GM23248 (cell line): ENCODE measurements around the gene CPED1. TPM values are rescaled to one million over a fixed set of nuclear protein-coding genes. Genes with fewer than 3 reads are reported as not detected.

ENCODE experiments used
- DNase-seq: peaks from one replicate; pipeline ENCODE4 v3.0.0-alpha.2; 2015
- H2AFZ ChIP-seq: fragments of 200-600 bp; sonication (generic); 2 replicates; pipeline ENCODE4 v1.6.1; 2016; ENCODE audit warnings: antibody characterized with exemption
- H3F3A ChIP-seq: fragments of 200-600 bp; sonication (generic); 2 replicates; pipeline ENCODE4 v1.6.1; 2016; ENCODE audit warnings: mild to moderate bottlenecking, antibody characterized with exemption, mixed run types; ENCODE audit not compliant: insufficient read depth
- H3K27ac ChIP-seq: fragments of 200-600 bp; sonication (generic); 2 replicates; pipeline ENCODE4 v1.5.1; 2016; ENCODE audit warnings: mild to moderate bottlenecking
- H3K27me3 ChIP-seq: fragments of 200-600 bp; sonication (generic); replicated peaks from 2 replicates; pipeline ENCODE4 v1.6.1; 2016; ENCODE audit warnings: mild to moderate bottlenecking; ENCODE audit not compliant: insufficient read depth
- H3K36me3 ChIP-seq: fragments of 200-600 bp; sonication (generic); 2 replicates; pipeline ENCODE4 v1.6.1; 2016; ENCODE audit warnings: low read depth, mild to moderate bottlenecking
- H3K4me1 ChIP-seq: fragments of 200-600 bp; sonication (generic); 2 replicates; pipeline ENCODE4 v1.6.1; 2016; ENCODE audit warnings: mild to moderate bottlenecking; ENCODE audit not compliant: insufficient read depth
- H3K4me2 ChIP-seq: fragments of 200-600 bp; sonication (generic); one replicate; pipeline ENCODE4 v1.6.1; 2016; ENCODE audit warnings: mild to moderate bottlenecking; ENCODE audit not compliant: unreplicated experiment
- H3K4me3 ChIP-seq: fragments of 200-600 bp; sonication (generic); 2 replicates; pipeline ENCODE4 v1.5.1; 2016; ENCODE audit warnings: mild to moderate bottlenecking
- H3K79me2 ChIP-seq: fragments of 200-600 bp; sonication (generic); 2 replicates; pipeline ENCODE4 v1.6.1; 2016; ENCODE audit warnings: mild to moderate bottlenecking; ENCODE audit not compliant: insufficient read depth
- H3K9ac ChIP-seq: fragments of 200-600 bp; sonication (generic); 2 replicates; pipeline ENCODE4 v1.6.1; 2016; ENCODE audit warnings: mild to moderate bottlenecking
- H3K9me2 ChIP-seq: fragments of 200-600 bp; sonication (generic); 2 replicates; pipeline ENCODE4 v1.6.1; 2016; ENCODE audit warnings: mixed run types, mild to moderate bottlenecking, moderate library complexity; ENCODE audit not compliant: insufficient read depth
- H3K9me3 ChIP-seq: fragments of 200-600 bp; sonication (generic); one replicate; pipeline ENCODE4 v1.6.1; 2017; ENCODE audit warnings: low read depth
- H4K20me1 ChIP-seq: fragments of 200-600 bp; sonication (generic); 2 replicates; pipeline ENCODE4 v1.6.0; 2016; ENCODE audit not compliant: insufficient read depth
- EZH2 ChIP-seq: fragments of 200-600 bp; sonication (generic); IDR thresholded peaks from 2 replicates; pipeline ENCODE4 v1.6.1; 2018; ENCODE audit warnings: antibody characterized with exemption, mild to moderate bottlenecking; ENCODE audit not compliant: insufficient read depth, poor library complexity, severe bottlenecking
- EZH2phosphoT487 ChIP-seq: fragments of 200-600 bp; sonication (generic); IDR thresholded peaks from 2 replicates; pipeline ENCODE4 v1.6.1; 2018; ENCODE audit warnings: antibody characterized with exemption, moderate library complexity, mild to moderate bottlenecking, low read depth; ENCODE audit not compliant: insufficient read depth
- WGBS, 2 experiments: methylation state at CpG; one replicate each; pipeline ENCODE4 v1.1.6; 2015 to 2017; ENCODE audit warnings: low lambda C conversion rate in 2 of 2, low coverage in 1 of 2; ENCODE audit errors: missing lambda C conversion rate in 2 of 2; 5-methylcytosine and 5-hydroxymethylcytosine counted together
- in situ Hi-C: fragments of 300-500 bp; cut with MboI; formaldehyde crosslinking; loops from 2 replicates; pipeline ENCODE4 v1.15.0; 2020
- polyA plus RNA-seq: library from polyadenylated mRNA; unstranded; fragments of >200 nt; fragmentation: Nextera tagmentation; extraction: Ambion mirVana; gene quantifications from 2 replicates; pipeline ENCODE4 v1.2.1, GENCODE V29; 2016
- total RNA-seq: library from RNA; depleted of rRNA; stranded (reverse); fragments of >200 nt; shearing (Covaris generic); gene quantifications from 2 replicates; pipeline ENCODE4 v1.2.3, GENCODE V29; 2014

CPED1 gene
- total and polyA plus RNA-seq, 2 experiments from 2014 or later: 12.4 to 20.2 TPM

DNA sequence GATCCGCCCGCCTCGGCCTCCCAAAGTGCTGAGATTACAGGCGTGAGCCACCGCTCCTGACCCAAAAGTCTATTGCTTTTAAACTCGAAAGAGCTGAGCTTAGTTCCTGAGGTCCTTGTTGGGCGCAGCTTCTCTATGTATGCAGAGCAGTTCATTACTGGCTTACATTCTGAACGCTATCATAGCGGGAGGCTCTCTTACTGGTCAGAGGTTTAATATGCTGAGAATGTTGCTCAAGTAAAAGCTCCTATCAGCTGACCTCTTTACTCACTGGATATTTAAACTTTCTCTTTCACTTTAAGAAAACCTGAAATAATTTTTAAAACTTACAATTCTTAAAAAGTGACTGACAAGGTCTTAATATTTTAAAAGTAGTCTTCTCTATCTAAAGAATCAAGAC lies 179.5 kb downstream of the CPED1 start:
- no peaks in the 10 kb centered on the region for H3K9me2 ChIP-seq
- in situ Hi-C loops: no loop called here

DNA sequence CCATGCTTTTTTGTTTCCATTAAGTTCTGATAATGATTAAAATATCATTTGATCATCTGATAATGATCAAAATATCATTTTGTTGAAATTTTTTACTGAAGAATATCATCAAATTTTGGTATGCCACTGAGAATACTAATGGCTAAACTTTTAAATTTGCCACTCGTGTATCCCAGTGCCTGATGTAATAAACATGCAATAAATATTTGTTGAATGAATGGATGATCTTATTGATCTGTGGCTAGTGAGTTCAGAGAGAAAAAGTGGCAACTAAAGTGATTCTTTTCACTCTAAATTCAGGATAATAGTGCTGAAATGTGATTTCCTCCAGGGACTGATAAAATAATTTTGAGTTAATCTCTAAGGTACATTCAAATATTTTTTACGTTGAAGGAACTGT lies 181.0 kb downstream of the CPED1 start:
- no peak for DNase-seq
- no peak overlapping the region for H3K9ac ChIP-seq
- no peak overlapping the region for H3K4me2 ChIP-seq
- H3K79me2 ChIP-seq: no peaks in the 10 kb centered on the region
- H3K27me3 ChIP-seq: no peaks in the 10 kb centered on the region
- H3F3A ChIP-seq: no peaks in the 10 kb centered on the region
- 68 to 72% methylated on average over 2 of the region's 2 CpGs for WGBS, 2 experiments
- no peak overlapping the region for H3K4me3 ChIP-seq
- H3K9me2 ChIP-seq: no peaks in the 10 kb centered on the region
- H3K36me3 ChIP-seq: no peaks in the 10 kb centered on the region
- no peak overlapping the region for H2AFZ ChIP-seq
- H3K9me3 ChIP-seq: no peaks in the 10 kb centered on the region
- no peak for TF ChIP-seq EZH2phosphoT487
- TF ChIP-seq EZH2: no peak
- H4K20me1 ChIP-seq: no peaks in the 10 kb centered on the region
- in situ Hi-C loops: no loop called here
- no peak overlapping the region for H3K27ac ChIP-seq
- H3K4me1 ChIP-seq: no peaks in the 10 kb centered on the region

More for the DNA sequence above, 179.5 kb downstream of the CPED1 start:
- H3K9ac ChIP-seq: no peak overlapping the region
- H3K27ac ChIP-seq: no peak overlapping the region
- no peaks in the 10 kb centered on the region for H3K27me3 ChIP-seq
- no peak for TF ChIP-seq EZH2
- TF ChIP-seq EZH2phosphoT487: no peak
- no peak overlapping the region for H2AFZ ChIP-seq
- no peaks in the 10 kb centered on the region for H3K36me3 ChIP-seq
- H3K4me3 ChIP-seq: no peak overlapping the region
- no peaks in the 10 kb centered on the region for H4K20me1 ChIP-seq
- H3K4me2 ChIP-seq: no peak overlapping the region
- no peaks in the 10 kb centered on the region for H3F3A ChIP-seq
- DNase-seq: no peak
- H3K9me3 ChIP-seq: no peaks in the 10 kb centered on the region
- H3K79me2 ChIP-seq: no peaks in the 10 kb centered on the region
- 94 to 95% methylated on average over 9 of the region's 9 CpGs for WGBS, 2 experiments
- no peaks in the 10 kb centered on the region for H3K4me1 ChIP-seq

DNA sequence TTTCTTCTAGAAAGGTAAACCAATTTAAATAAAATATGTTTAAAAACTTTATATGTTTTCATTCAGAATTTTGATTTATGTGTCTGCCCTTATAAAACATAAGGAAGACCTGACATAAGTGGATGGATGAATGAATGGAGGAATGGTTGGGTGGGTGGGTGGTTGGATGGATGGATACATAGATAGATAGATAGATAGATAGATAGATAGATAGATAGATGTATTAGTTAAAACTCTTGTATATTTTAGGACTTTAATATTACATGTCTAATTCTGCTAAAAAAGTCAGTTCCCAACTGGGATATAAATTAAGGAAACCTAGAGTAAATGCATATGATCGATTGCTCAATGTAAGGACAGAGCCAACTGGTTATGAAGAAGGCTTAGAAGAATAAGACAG lies 184.0 kb downstream of the CPED1 start:
- no peaks in the 10 kb centered on the region for H3K79me2 ChIP-seq
- H3K9ac ChIP-seq: no peak overlapping the region
- H2AFZ ChIP-seq: no peak overlapping the region
- H3K9me3 ChIP-seq: no peaks in the 10 kb centered on the region
- H3K36me3 ChIP-seq: no peaks in the 10 kb centered on the region
- no peak overlapping the region for H3K27ac ChIP-seq
- no peak overlapping the region for H3K4me3 ChIP-seq
- H3K27me3 ChIP-seq: no peaks in the 10 kb centered on the region
- no peaks in the 10 kb centered on the region for H3K4me1 ChIP-seq
- H3K9me2 ChIP-seq: no peaks in the 10 kb centered on the region
- TF ChIP-seq EZH2phosphoT487: no peak
- in situ Hi-C loops: no loop called here
- DNase-seq: no peak
- WGBS, 2 experiments: 93 to 96% methylated on average over 1 of the region's 1 CpG
- H3F3A ChIP-seq: no peaks in the 10 kb centered on the region
- H4K20me1 ChIP-seq: no peaks in the 10 kb centered on the region
- H3K4me2 ChIP-seq: no peak overlapping the region

DNA sequence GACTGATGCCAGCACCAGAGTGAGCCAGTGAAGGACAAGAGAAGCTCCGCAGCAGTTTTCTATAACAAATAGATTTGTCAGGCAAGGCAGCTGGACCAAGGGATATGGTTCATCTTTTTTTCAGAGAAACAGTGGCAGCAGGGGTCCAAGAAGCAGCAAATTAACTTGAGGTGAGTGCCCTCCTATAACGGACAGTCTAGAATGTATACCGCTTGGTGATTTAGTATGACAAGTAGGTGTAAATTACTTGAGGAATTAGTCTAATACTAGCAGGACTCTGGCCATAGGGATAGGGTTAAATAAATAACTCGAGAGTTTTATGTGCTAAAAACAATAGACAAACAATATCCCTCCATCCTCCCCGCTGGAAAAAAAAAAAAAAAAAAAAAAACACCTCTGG lies 187.3 kb downstream of the CPED1 start:
- DNase-seq: no peak
- H3K27ac ChIP-seq: no peak overlapping the region
- in situ Hi-C loops: no loop called here
- H3K27me3 ChIP-seq: no peaks in the 10 kb centered on the region
- TF ChIP-seq EZH2: no peak
- TF ChIP-seq EZH2phosphoT487: no peak
- H4K20me1 ChIP-seq: no peaks in the 10 kb centered on the region
- WGBS, 2 experiments: 70 to 78% methylated on average over 5 of the region's 5 CpGs
- H2AFZ ChIP-seq: no peak overlapping the region
- H3K9ac ChIP-seq: no peak overlapping the region
- H3K79me2 ChIP-seq: no peaks in the 10 kb centered on the region
- H3K36me3 ChIP-seq: no peaks in the 10 kb centered on the region
- no peaks in the 10 kb centered on the region for H3K9me3 ChIP-seq
- no peaks in the 10 kb centered on the region for H3K9me2 ChIP-seq
- H3K4me3 ChIP-seq: no peak overlapping the region
- H3F3A ChIP-seq: no peaks in the 10 kb centered on the region
- no peak overlapping the region for H3K4me2 ChIP-seq
- no peaks in the 10 kb centered on the region for H3K4me1 ChIP-seq

DNA sequence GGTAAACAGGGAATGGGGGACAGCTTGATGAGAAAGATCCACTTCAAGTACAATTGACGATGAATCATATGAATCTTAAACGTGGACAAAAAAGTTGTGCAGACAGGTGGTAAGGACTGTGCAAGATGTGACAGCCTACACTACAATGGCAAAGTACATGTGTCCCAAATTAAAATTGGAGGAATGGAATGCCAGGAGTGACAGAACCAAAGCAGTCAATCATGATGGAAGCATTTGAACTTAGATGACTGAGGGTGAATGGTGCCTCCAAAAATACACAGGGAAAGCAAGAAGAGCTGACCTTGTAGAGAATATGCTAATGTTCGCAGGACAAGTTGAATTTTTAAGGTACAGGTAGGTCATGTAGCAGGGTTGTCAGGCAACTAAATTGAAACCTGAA lies 189.9 kb downstream of the CPED1 start:
- H3K9me3 ChIP-seq: no peaks in the 10 kb centered on the region
- WGBS, 2 experiments: 73 to 74% methylated on average over 3 of the region's 3 CpGs
- H3K27me3 ChIP-seq: no peaks in the 10 kb centered on the region
- in situ Hi-C loops: no loop called here
- H4K20me1 ChIP-seq: no peaks in the 10 kb centered on the region
- TF ChIP-seq EZH2 (no peak), EZH2phosphoT487 (no peak)
- no peak overlapping the region for H2AFZ ChIP-seq
- DNase-seq: no peak
- no peaks in the 10 kb centered on the region for H3K36me3 ChIP-seq
- no peak overlapping the region for H3K27ac ChIP-seq
- H3K4me3 ChIP-seq: no peak overlapping the region
- H3K9ac ChIP-seq: no peak overlapping the region
- H3K4me1 ChIP-seq: peaks cover 6% of the 10 kb centered on the region; the same call in 1 of the 2 replicates
- H3K79me2 ChIP-seq: no peaks in the 10 kb centered on the region
- H3F3A ChIP-seq: no peaks in the 10 kb centered on the region
- H3K4me2 ChIP-seq: no peak overlapping the region
- no peaks in the 10 kb centered on the region for H3K9me2 ChIP-seq
